Caki2 (cell line): ENCODE data around the gene KDELR3. TPM values are rescaled to one million over a fixed set of nuclear protein-coding genes. Genes with fewer than 3 reads are reported as not detected.

Experiments used
- DNase-seq: peaks from one replicate; pipeline ENCODE4 v3.0.0-alpha.2; 2015; ENCODE audit warnings: low read depth
- in situ Hi-C: cut with HindIII; loops from 2 replicates; pipeline ENCODE4 v1.10.0; 2016; ENCODE audit warnings: low sequenced_read_pairs, low pct_unique_long_range_greater_than_20kb, mixed read lengths
- total RNA-seq: library from RNA; depleted of rRNA; stranded (reverse); fragments of >200 nt; shearing (Covaris generic); gene quantifications from 2 replicates; pipeline ENCODE4 v1.2.3, GENCODE V29; 2014; ENCODE audit warnings: low replicate concordance; rRNA removed

Gene KDELR3
- total RNA-seq, result 198 and 250 TPM in 2 replicates

GRCh38 chr22:38467904-38468442, at the start of gene KDELR3:
TSS of gene KDELR3 (plus strand) at chr22:38468096. CDS start at chr22:38468234, 138 bp downstream.
- in situ Hi-C loops, result no loop called here
- DNase-seq, result peak; percentile 74

DNA sequence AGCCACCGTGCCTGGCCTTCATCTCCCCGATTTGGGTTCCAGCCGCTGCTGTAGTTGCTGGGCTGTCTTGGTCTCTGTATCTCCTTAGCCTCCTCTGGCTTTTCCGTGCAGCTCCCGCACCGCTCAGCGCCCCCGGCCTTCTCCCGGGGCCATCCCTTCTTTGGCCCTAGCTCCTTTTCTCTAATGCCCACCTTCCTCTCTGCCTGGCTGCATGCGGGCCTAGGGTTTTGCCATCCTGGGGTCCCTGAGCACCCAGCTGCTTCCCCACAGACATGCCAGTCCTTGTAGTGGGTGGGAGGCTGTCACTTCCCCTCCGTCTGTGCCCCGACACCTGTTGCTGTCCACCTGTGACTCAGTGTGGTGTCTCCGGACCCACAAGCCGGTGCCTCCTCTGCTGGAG, 49.3 kb upstream of the KDELR3 start:
- in situ Hi-C loops, result no loop called here
- DNase-seq, result no peak

GRCh38 chr22:38419121-38419857, 48.6 kb upstream of the KDELR3 start:
- no peak for DNase-seq
- in situ Hi-C loops, result no loop called here

DNA sequence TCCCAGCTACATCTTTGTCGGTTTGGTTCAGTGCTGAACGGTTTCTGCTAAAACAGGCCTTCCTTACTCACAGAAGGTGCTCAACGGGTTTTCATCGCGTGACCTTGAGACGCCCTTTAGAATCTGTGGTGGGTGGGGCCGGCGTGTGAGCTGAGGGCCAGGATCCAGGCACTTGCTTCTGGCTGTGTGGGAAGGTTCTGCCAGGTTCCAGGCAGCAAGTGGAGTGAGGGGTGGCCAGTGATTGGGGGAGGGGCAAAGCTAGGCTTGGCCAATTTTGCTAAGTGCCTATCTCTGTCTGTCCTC, 48.1 kb upstream of the KDELR3 start:
- in situ Hi-C loops, result no loop called here
- no peak for DNase-seq

GRCh38 chr22:38420734-38421133, 47.2 kb upstream of the KDELR3 start:
- no peak for DNase-seq
- in situ Hi-C loops, result no loop called here

GRCh38 chr22:38422611-38423511, 45.0 kb upstream of the KDELR3 start:
- peak; percentile 24 for DNase-seq
- in situ Hi-C loops, result no loop called here

DNA sequence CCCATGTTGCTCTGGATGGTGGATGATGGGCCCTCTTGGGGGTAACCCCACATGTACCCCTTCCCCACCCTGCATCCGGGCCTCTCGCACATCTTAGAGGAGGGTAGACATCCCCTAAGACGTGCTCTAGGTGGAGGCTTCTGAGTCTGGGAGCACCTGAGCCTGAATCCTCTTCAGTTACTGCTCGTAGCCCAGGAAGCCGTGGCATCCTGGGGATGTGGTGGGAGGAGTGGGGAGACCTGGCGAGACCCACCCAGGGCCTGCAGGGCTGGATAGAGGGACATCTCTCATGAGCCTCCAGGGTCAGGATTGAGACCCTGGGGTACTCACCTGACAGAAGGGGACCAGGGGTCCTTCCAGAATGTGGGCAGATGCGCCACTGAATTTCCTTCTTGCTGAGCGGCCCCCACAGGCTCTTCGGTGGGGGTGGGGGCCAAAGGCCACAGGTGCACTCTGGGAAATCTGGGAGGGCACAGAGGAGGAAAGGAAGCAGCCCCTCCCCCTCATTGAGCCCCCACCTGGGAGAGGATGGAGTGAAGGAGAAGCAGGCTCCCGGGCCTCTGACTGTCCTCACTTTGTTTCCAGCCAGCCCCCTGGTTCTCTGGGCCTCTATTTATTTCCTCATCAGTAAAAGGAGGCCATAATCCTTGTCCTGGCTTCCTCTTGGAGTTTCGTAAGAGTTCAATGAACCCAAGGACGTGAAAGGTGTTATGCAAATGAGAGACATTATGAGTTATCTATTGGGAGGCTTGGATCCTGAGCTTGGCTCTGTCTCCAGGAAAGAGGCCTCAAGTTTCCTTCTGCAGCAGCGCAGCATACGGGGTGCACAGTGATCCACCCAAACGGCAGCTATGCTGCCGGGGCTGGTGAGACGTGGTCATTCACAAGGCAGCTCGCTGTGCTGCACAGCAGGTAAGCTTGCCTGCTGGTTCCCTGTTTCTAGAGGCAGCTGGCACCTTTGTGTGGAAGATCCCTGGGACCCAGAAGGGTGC, 44.1 kb upstream of the KDELR3 start:
- in situ Hi-C loops, result no loop called here
- peak; percentile 40 for DNase-seq

GRCh38 chr22:38424525-38425080, 43.3 kb upstream of the KDELR3 start:
- in situ Hi-C loops, result no loop called here
- no peak for DNase-seq

- in situ Hi-C loops, result no loop called here
- no peak for DNase-seq
These were observed 41.3 kb upstream of the KDELR3 start for GRCh38 chr22:38426628-38427027.

DNA sequence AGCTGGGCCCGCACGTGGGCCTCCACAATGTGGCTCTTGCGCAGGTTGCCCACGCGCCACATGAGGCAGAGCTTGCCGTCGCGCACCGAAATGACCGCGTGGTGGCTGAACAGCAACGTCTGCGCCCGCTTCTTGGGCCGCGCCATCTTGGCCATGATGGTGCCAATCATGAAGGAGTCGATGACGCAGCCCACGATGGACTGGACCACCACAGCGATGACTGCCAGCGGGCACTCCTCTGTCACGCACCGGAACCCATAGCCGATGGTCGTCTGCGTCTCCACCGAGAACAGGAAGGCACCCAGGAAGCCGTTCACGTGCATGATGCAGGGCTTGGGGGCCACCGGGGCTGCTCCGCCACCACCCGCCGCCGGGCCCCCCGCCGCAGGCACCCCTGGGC, 40.4 kb upstream of the KDELR3 start:
- in situ Hi-C loops, result no loop called here
- no peak for DNase-seq

DNA sequence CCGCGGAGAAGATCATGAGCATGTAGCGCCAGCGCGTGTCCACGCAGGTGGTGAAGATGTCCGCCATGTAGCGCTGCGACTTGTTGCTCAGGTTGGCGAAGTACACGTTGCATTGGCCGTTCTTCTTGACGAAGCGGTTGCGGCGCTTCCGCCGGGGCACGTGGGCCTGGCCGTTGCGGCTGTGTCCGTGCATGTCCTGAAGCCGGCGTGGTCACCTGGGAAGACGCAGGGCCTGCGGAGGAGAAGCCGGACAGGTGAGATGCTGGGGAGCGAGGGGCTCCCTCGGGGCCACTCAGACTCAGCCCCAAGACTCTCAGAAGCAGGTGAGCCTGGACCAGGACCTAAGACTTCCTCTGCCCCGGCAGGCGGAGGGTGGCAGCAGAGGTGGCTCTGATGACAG, 40.0 kb upstream of the KDELR3 start:
- DNase-seq, result no peak
- in situ Hi-C loops, result no loop called here

DNA sequence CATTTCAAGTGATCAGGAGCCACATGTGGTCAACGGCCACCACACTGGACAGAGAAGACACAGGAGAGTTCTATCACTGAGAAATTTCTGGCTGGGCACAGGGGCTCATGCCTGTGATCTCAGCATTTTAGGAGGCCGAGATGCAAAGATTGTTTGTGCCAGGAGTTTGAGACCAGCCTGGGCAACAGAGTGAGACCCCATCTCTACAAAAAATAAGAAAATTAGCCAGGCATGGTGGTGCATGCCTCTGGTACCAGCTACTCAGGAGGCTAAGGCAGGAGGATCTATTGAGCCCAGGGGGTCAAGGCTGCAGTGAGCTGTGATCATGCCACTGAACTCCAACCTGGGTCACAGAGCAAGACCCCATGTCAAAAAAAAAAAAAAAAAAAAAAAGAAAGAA, 39.2 kb upstream of the KDELR3 start:
- in situ Hi-C loops, result no loop called here

DNA sequence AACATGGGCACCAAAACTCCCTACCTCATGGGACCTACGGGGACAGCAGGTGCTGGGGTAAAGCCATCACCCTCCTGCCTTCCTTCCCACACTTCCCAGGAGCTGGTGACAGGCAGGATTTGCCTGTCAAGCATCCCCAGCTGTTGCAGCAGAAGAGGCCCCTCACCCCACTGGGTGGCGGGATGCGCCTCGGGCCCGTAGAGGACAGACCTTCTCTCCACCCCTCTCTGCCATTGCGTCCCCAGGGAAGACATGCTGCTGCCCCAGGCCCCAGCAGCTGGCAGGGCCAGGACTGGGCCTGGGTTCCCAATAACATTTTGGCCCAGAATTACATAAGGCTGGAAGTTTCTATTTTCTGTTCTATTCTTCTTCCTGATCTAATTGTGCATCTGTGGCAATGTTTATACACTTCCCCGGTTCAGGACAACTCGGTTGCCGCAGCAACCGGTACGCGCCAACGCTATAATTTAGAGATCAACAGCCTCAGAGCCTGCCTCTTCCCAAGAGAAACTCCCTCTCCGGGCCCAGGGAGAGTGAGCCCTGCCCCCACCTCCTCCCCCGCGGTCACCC, 38.3 kb upstream of the KDELR3 start:
- DNase-seq, result no peak
- in situ Hi-C loops, result no loop called here

More for the DNA sequence above, 39.2 kb upstream of the KDELR3 start:
- DNase-seq, result no peak

DNA sequence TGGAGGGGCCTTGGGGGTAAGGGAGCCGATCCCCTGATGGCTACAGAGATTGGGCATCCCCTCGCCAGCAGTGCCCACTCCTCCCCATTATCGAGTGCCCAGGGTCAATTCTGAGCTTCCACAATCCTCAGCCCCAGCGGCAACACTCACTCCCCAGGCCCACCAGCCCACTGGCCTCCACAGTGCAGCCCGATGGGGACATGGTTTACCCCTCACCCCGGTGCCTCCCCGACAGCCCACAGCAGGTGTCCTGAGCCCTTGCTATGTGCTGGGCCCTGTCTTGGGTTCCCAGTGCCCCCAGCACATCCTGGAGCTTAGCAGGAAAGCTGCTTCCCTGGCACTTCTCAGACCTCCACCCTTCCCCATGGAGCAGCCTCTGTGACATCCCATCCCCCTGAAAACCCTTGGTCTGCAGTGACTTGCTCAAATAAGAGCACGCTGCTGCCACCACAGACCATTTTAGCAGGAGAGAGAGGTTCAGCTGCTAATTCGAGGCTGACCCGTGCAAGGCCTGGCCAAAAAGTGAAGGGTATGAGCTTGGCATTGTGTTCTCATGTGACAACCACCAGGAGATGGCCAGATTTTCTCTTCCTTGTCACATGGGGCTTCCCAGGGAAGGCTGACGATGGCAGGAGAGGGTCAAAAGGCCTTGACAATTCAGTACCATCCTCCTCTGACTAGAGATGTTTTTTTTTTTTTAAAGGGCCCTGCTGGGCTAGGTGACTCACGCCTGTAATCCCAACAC, 36.5 kb upstream of the KDELR3 start:
- in situ Hi-C loops, result no loop called here
- DNase-seq, result peak; percentile 42

- DNase-seq, result no peak
- in situ Hi-C loops, result no loop called here
These were observed 35.6 kb upstream of the KDELR3 start for GRCh38 chr22:38432264-38432663.

- in situ Hi-C loops, result no loop called here
These were observed 34.0 kb upstream of the KDELR3 start for GRCh38 chr22:38433871-38434270.

DNA sequence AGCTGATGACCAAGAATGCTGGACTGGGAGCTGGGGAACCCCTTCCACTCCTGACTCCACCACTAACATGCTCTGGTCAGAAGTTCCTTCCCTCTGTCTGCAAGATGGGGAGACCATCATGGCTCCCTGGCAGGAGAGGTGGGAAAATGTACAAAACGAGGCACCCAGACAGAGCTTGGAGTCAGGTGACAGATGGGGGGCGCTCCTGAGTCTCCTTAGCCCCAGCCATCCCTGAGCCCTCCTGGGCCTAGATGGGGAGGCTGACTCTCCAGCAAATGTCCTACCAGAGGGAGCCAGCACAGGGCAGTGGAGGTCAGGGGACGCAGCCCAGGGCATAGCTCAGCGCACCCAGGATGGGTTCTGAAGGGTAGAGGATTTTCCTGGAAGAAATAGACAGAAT, 32.9 kb upstream of the KDELR3 start:
- in situ Hi-C loops, result no loop called here

More at GRCh38 chr22:38433871-38434270, 34.0 kb upstream of the KDELR3 start:
- no peak for DNase-seq

More for the DNA sequence above, 32.9 kb upstream of the KDELR3 start:
- no peak for DNase-seq
